GM21723 (cell line): ENCODE measurements around the gene MXD3.
"Not testable (repeated sequence)": the region's sequence is repeated elsewhere in the genome, so short reads cannot be mapped to it uniquely, and the experiment has no call there.

Experiments used
- ATAC-seq: cut with Tn5 transposase; IDR thresholded peaks from one replicate; pipeline ENCODE4 v1.9.1; 2021; ENCODE audit warnings: mild to moderate bottlenecking, moderate library complexity; ENCODE audit not compliant: unreplicated experiment

Gene MXD3

DNA sequence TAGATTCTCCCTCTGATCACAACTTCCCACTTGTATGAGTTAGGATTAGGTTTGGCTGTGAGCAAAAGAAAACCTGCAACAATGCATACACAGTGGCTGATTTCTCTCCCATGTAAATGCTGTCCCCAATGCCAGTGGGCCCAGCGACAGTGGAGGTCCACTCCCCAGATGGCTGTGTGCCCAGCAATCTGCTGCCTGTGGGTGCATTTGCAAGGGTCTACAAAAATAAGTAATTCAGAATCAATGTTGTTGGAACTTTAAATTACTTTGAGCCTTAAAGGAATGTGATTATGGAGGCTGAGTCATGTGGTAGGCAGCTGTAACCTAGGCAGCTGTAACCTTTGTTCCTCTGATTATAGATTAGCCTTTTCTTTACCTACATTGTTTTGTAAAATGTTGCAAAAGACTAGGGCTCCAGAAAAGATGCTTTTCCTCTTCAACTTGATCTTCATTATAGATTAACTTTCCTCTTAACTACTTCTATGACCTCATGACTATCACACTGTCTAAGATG is 14.2 kb upstream of the MXD3 start:
- no peak for ATAC-seq

- no peak for ATAC-seq
These were observed 9.2 kb upstream of the MXD3 start for GRCh38 chr5:177320879-177321278.

- no peak for ATAC-seq
These were observed 8.4 kb upstream of the MXD3 start for GRCh38 chr5:177319913-177320588.

DNA sequence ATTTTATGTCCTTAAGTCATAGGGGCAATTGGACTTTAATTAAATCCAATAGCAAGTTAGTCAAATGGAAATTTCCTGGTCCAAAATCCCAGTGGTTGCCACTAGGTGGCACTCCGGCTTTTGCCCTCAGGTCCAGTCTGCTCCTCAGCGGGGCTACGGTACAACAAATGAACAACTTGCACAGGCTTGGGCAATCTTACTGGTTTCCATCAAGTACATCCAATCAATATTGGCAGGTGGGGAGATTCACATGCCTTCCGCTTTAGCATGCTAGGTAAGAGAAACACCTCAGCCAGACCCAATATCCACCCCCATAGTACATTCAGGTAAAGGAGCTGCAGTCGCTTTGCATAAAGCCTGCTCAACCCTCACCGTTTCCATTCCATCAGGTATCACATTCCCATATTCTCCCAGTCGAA is 6.3 kb upstream of the MXD3 start:
- no peak for ATAC-seq

DNA sequence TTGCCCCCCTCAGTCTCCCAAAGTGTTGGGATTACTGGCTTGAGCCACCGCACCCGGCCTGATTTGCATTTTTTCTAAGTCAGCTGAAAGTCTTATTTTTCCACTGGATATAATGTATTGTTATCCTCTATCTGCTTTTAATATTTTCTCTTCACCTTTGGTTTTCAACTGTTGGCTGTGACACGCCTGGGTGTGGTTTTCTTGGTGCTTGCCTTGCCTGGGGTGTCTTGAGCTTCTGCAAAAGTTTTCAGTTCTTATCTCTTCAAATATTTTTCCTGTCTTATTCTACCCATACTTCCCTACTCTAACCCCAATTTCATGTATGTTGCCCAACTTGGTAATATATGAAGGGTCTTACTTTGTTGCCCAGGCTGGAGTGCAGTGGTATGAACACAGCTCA is 4.3 kb upstream of the MXD3 start:
- ATAC-seq = no peak

DNA sequence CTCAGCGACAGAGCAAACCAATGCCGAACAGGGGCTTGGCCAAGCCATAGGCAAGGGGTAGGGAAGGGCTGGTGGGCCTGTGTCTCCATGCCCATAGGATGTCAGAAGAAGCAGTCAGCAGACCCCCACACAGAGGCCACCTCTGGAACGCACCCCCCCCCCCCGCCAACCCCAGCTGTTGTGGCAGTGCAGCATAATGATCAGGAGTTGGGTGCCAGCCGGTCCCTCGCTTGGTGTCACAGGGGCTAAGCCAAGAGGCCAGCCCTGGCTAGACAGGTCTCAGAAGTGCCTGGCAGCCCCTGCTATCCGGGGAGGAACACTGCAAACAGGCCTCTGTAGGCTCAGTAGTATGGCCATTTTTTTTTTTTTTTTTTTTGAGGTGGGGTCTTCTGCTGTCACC is 3.7 kb upstream of the MXD3 start:
- no peak for ATAC-seq

DNA sequence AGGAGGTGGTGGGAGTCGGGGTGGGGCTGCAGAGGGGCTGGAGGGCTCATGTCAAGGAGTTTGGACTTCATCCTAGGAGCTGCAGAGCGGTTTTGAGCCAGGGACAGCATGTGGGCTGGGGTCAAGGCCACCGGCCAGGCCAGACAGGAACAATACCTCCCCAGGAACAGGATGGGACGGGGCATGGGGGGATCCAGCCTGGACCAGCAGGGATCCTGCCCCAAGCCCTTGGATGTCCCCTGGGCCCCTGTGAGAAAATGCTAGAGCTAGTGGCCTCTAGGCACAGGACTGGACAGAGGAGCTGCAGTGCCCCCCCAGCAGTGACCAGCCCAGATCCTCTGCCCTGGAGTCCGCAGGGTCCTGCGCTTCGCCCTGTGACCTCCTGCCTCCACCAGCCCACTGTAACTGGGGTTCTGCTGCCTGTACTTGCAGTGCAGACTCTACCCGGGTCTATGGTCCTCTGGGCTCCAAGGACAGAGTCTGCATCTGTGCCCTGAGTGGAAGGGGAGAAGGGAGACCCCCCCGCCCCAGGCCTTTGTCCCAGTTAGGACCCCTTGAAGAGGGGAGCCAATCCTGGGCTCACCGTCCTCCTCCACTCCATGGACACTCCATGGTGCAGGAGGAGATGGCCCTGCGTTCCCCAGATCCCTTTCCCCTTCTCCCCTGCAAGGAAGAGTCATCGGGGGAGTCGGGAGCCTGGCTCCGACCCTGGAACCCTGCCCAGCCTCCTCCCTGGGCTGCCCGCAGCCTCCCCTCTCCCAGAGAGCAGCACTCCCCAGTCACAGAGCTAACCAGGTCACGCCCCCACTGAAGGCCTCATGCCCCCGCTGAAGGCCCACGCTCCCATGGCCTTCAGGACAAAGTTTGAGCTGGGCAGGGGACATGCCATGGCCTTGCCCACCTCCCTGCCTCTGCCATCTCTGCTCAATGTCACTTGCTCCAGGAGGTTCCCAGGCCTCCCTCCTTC is 3.0 kb upstream of the MXD3 start:
- no peak for ATAC-seq

DNA sequence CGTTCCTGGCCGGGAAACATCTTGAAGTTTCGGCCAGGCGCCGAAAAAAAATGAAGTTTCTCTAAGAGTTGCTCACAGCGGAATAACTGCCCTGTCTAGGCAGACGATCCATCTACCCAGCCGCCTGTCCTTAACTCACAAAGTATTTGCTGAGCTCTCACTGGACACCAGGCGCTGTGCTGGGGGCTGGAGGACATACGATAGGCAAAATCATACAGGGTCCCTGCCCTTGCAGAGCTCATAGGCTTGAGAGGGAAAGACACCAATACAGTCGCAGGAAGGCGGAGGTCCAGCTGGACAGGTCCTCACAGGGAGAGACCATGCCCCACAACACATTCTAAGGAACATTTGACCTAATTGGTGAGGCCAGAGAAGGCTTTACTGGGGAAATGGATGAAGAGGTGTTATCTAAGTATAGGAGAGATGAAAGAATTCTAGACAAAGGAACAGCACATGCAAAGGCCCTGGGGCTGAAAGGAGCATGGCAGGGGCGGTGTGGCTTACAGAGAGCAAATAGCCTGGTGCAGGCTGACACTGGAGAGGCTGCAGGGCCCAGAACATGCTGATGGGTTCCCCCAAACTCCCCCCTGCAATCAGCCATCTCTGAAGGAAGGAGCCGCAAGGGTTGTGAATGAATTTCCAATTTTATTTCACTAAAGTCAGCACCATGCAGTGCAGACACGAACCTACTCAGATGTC is 2.0 kb upstream of the MXD3 start:
- ATAC-seq = no peak

DNA sequence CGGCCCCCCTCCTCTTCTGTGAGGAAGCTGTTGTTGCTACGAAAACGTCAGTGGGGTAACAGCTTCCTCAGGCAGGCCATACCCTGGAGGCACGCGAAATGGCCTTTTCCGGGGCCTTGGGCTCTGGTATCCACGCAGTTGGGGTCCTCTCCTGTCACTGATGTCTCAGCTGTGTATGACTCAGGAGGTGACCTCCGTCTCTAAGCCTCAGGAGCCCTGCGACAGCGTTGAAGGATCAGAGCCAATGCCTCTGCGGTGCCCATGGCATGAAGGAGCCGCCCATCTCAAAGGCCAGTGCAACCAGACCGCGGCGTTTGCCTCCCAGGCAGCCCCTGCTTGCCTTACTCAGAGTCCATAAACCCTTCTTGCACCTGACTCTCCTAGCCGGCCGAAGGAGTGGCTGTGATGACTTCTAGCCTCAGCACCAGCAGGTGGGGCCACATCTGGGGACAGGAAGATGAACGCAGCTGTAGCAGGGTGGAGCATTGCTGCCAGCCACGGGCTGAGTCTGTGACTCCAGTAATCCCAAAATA is 1.0 kb upstream of the MXD3 start:
- peak; percentile 35 for ATAC-seq

DNA sequence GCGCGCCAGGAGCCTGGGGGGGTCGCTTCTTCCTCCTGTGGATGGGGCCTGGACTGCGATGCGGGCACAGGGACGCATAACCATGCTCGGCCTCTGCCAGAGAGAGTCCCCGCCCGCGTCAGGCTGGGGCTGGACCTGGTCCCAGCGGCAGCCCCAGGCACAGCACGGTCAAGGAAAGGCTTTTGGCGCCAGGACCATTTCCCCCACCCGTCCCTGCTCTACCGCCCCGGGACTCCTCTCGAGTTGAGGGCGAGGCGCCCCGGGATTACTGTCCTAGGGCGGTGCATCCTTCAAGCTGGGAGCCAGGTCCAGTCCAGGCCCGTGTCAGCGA is 341 bp downstream of the MXD3 start:
- ATAC-seq = peak; percentile 1

DNA sequence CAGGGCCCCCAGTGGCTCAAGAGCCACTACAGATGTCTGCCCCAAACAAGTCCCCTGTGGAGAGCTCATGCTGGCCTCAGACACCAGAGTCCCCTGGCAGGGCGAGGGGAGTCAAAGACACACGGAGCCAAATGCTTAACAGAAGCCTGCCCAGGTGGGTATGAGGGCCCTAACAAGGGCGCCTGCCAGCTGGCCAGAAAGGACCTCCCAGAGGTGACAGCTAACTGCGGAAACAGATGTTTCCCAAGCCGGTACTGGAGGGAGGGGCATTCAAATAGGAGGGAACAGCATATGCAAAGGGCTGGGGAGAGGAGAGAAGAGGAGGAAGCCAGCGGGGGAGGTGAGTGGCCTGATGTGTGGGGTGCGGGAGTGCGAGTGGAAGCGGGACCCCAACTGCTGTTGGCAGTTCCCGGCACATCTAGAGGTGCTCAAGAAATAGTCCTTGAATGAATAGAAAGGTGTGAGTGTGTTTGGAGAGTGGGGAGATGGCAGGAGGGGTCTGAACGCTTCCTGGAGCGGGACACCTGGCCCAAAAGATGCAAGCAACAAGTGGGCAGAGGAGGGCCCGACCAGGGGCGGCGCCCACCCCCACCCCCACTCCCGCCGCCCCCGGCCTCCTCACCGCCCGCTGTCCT is 824 bp downstream of the MXD3 start:
- ATAC-seq = peak; percentile 0

GRCh38 chr5:177310332-177310731 is 1.4 kb downstream of the MXD3 start:
- ATAC-seq = no peak

GRCh38 chr5:177309351-177310191 is 2.1 kb downstream of the MXD3 start:
- ATAC-seq = no peak

GRCh38 chr5:177308740-177309139 is 3.0 kb downstream of the MXD3 start:
- ATAC-seq = no peak

- no peak for ATAC-seq
These were observed 3.9 kb downstream of the MXD3 start for GRCh38 chr5:177307544-177308363.

DNA sequence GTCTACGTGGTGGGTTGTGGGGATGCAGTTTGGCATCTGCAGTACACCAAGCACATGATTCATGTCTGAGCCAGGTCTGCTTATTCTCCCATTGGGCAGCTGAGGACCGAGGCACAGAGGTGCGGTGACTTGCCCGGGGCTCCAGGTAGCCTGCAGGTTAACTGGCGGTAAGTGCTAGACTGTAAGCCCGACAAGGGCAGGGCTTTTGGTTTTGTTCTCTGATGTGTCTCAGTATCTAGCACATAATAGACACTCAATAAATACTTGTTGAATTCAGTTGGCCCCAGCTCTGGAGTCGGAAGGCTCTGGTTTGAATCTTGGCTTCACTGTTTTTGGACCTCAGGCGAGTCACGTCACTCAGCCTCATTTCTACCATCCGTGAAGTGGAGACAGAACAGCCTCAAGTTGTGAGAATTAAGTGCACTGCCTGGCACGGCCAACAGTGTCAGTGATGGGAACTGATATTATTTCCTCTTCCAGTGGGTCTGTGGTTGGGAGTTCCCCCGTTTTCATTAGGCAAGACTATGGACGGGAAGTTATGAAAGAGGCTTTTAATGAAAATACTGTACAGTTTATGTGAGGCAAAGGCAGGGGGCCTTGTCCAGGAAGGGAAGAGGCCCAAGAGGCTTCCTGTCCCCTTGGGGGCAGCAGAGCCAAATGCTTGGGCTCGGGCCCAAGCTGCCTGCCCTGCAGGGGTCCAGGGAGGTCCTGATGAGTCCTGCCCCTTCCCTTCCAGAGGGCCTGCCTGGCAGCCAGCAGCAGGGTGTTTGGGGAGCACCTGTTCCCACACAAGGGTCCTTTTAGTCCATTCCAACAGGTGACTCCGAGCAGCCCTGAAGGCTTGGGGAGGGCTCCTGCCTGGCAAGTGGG is 4.8 kb downstream of the MXD3 start:
- ATAC-seq = no peak

GRCh38 chr5:177306103-177306640 is 5.5 kb downstream of the MXD3 start:
- ATAC-seq = not testable (repeated sequence)
